ENCODE measurements around the gene HSPA1B.

DNA sequence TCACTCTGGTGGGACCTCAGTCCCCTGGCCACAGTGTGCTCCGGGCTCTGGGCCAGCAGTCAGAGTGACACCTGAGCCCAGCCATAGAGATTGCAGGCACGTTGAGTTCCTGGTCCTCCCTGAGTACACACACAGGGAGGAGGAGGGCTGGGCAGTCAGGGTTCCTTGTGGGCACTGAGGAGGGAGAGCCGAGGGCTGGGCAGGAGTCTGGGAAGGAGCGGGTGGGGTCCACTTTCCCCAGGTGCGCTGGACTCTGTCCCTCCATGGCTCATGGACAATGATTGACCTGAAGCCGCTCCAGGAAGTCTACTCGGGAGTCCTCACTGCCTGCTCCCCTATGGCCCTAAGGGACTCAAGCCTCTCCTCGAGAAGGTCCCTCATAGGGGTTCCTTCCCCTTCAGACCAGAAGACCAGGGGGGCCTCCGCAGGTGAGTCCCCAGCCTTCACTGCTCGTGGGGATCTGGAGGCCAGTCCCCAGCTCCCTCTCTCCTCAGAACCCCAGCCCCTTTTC is 50.2 kb downstream of the HSPA1B start:
- TF ChIP-seq, protein P1, sequence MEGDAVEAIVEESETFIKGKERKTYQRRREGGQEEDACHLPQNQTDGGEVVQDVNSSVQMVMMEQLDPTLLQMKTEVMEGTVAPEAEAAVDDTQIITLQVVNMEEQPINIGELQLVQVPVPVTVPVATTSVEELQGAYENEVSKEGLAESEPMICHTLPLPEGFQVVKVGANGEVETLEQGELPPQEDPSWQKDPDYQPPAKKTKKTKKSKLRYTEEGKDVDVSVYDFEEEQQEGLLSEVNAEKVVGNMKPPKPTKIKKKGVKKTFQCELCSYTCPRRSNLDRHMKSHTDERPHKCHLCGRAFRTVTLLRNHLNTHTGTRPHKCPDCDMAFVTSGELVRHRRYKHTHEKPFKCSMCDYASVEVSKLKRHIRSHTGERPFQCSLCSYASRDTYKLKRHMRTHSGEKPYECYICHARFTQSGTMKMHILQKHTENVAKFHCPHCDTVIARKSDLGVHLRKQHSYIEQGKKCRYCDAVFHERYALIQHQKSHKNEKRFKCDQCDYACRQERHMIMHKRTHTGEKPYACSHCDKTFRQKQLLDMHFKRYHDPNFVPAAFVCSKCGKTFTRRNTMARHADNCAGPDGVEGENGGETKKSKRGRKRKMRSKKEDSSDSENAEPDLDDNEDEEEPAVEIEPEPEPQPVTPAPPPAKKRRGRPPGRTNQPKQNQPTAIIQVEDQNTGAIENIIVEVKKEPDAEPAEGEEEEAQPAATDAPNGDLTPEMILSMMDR (IDR thresholded peaks at IDR 0.05): no peak
- TF ChIP-seq EP300 (IDR thresholded peaks at IDR 0.05): no peak
- no peak for TF ChIP-seq POLR2A (IDR thresholded peaks at IDR 0.05)

All from tibial nerve (tissue), 4 donors.